Activated CD8-positive, alpha-beta T cell treated with anti-CD3 and anti-CD28 coated beads for 36 hours (primary cell): ENCODE results near the gene UGT2A1. TPM values are rescaled to one million over a fixed set of nuclear protein-coding genes. Genes with fewer than 3 reads are reported as not detected.

Experiments
- ATAC-seq: fragments of 200-7000 bp; cut with Tn5 transposase; one replicate; pipeline ENCODE4 v1.10.0; 2021; ENCODE audit warnings: mild to moderate bottlenecking, moderate library complexity
- CTCF ChIA-PET: fragments of 350-600 bp; sonication (Branson Sonifier 250); formaldehyde crosslinking; loops from one replicate; lab custom pipeline; 2021; ENCODE audit warnings: antibody characterized with exemption; lab: Charles Lee
- POLR2A ChIA-PET: fragments of 350-600 bp; sonication (Branson Sonifier 250); formaldehyde crosslinking; loops from one replicate; lab custom pipeline; 2021; ENCODE audit warnings: antibody characterized with exemption; lab: Charles Lee
- DNase-seq: peaks from one replicate; pipeline ENCODE4 v3.0.0-alpha.2; 2020
- H3K27ac Mint-ChIP-seq: one replicate; pipeline ENCODE4 v1.8.0; 2021; ENCODE audit warnings: mild to moderate bottlenecking, mixed read lengths
- H3K27me3 Mint-ChIP-seq: one replicate; pipeline ENCODE4 v1.8.0; 2021; ENCODE audit warnings: mixed read lengths
- H3K36me3 Mint-ChIP-seq: one replicate; pipeline ENCODE4 v1.8.0; 2021; ENCODE audit warnings: low read depth, mixed read lengths
- H3K4me1 Mint-ChIP-seq: one replicate; pipeline ENCODE4 v1.8.0; 2021; ENCODE audit warnings: low read depth, mixed read lengths
- H3K4me3 Mint-ChIP-seq: one replicate; pipeline ENCODE4 v1.8.0; 2021; ENCODE audit warnings: mild to moderate bottlenecking, moderate library complexity, mixed read lengths
- H3K9me3 Mint-ChIP-seq: one replicate; pipeline ENCODE4 v1.8.0; 2021; ENCODE audit warnings: mixed read lengths
- intact Hi-C: fragments of 100-400 bp; cut with micrococcal nuclease; formaldehyde crosslinking; loops from one replicate; pipeline ENCODE4 v1.10.0; 2022
- total RNA-seq, 2 experiments: library from RNA; stranded (reverse); gene quantifications; one replicate each; pipeline ENCODE4 v1.2.3, GENCODE V29; 2021
- TF ChIP-seq, protein P1 (sequence below): fragments of 200-600 bp; IDR thresholded peaks from one replicate; pipeline ENCODE4 v1.8.0; 2022; ENCODE audit warnings: antibody characterized with exemption, mild to moderate bottlenecking

UGT2A1 gene
- total RNA-seq, 2 experiments from 2014 or later = not detected

DNA sequence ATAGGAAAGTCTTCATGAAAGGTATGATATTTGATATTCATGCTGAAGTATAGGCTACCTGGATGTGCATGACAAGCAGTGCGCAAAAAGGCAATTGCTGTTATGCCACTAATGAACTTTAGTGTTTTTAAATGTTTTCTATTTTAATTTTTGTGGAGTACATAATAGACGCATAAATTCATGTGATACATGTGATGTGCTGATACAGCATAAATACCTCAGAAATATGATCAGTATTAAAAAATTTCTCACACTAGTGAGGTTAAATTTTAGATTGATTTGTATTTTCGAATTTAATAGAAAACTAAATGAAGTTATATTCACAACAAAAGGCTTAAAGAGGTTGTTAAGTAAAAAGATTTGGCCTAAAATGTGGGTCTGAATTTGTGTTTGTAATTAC, 2.2 kb downstream of the UGT2A1 start:
- intact Hi-C loops = no loop called here
- Mint-ChIP-seq H3K36me3 (no peaks in the 10 kb centered on the region), H3K4me3 (no peak overlapping the region), H3K27me3 (no peaks in the 10 kb centered on the region), H3K9me3 (no peaks in the 10 kb centered on the region), H3K27ac (no peak overlapping the region), H3K4me1 (no peaks in the 10 kb centered on the region)
- POLR2A ChIA-PET = no interaction called here
- no peak for ATAC-seq
- CTCF ChIA-PET = no interaction called here
- no peak for DNase-seq
- TF ChIP-seq, protein P1, sequence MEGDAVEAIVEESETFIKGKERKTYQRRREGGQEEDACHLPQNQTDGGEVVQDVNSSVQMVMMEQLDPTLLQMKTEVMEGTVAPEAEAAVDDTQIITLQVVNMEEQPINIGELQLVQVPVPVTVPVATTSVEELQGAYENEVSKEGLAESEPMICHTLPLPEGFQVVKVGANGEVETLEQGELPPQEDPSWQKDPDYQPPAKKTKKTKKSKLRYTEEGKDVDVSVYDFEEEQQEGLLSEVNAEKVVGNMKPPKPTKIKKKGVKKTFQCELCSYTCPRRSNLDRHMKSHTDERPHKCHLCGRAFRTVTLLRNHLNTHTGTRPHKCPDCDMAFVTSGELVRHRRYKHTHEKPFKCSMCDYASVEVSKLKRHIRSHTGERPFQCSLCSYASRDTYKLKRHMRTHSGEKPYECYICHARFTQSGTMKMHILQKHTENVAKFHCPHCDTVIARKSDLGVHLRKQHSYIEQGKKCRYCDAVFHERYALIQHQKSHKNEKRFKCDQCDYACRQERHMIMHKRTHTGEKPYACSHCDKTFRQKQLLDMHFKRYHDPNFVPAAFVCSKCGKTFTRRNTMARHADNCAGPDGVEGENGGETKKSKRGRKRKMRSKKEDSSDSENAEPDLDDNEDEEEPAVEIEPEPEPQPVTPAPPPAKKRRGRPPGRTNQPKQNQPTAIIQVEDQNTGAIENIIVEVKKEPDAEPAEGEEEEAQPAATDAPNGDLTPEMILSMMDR = no peak

DNA sequence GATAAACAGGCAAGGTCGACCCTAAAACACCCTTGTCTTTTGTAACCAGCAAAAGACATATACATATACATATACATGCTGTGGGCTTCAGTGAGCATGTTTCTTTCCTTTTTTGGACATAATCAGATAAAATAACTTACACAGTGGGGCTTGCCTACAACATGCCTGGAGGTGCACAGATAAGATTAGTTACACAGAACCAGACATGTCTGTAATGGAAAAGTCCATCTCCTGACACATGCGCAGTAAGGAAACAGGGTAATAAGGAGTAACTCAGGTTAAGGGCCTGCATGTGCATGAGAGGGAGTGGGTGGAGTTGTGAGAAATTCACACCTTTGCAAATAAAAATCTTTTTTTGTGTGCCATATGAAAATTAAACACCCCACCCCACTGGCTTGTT, 3.4 kb downstream of the UGT2A1 start:
- ChIA-PET POLR2A (no interaction called here), CTCF (no interaction called here)
- no peak for ATAC-seq
- Mint-ChIP-seq H3K4me3 (no peak overlapping the region), H3K27ac (no peak overlapping the region), H3K36me3 (no peaks in the 10 kb centered on the region), H3K9me3 (no peaks in the 10 kb centered on the region), H3K4me1 (no peaks in the 10 kb centered on the region), H3K27me3 (no peaks in the 10 kb centered on the region)
- intact Hi-C loops = no loop called here
- no peak for DNase-seq
- TF ChIP-seq, protein P1 = no peak

GRCh38 chr4:69649207-69649606, 3.8 kb downstream of the UGT2A1 start:
- ATAC-seq (no peak), DNase-seq (no peak)
- TF ChIP-seq, protein P1 = no peak
- CTCF ChIA-PET = no interaction called here
- Mint-ChIP-seq H3K4me3 (no peak overlapping the region), H3K36me3 (no peaks in the 10 kb centered on the region), H3K27me3 (no peaks in the 10 kb centered on the region), H3K9me3 (no peaks in the 10 kb centered on the region), H3K27ac (no peak overlapping the region), H3K4me1 (no peaks in the 10 kb centered on the region)
- intact Hi-C loops = no loop called here
- POLR2A ChIA-PET = no interaction called here

GRCh38 chr4:69642961-69643360, 10.1 kb downstream of the UGT2A1 start:
- intact Hi-C loops = no loop called here
- Mint-ChIP-seq H3K36me3 (no peaks in the 10 kb centered on the region), H3K27ac (no peak overlapping the region), H3K4me3 (no peak overlapping the region), H3K9me3 (no peaks in the 10 kb centered on the region), H3K27me3 (no peaks in the 10 kb centered on the region), H3K4me1 (no peaks in the 10 kb centered on the region)
- ChIA-PET CTCF (no interaction called here), POLR2A (no interaction called here)
- ATAC-seq (no peak), DNase-seq (no peak)
- TF ChIP-seq, protein P1 = no peak

DNA sequence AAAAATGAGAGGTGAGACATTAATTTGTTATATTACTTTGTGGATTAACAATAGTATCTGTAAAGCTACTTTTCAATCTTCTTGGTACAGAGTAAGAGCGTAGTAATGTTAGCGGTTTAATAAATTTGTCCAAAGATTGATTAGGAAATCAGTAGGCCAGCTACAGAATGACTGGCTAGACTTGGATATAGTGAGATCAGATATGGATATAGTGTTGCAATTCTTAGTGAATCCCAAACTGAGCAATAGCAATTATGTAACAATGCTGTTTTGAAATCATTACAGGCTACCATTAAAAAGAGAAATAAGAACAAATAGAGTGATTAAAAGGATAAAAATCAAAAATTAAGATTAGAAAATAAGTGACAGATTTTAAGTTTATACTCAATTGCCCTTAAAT, 12.8 kb downstream of the UGT2A1 start:
- ChIA-PET CTCF (no interaction called here), POLR2A (no interaction called here)
- Mint-ChIP-seq H3K27me3 (no peaks in the 10 kb centered on the region), H3K36me3 (no peaks in the 10 kb centered on the region), H3K9me3 (no peaks in the 10 kb centered on the region), H3K4me1 (no peaks in the 10 kb centered on the region), H3K27ac (no peak overlapping the region), H3K4me3 (no peak overlapping the region)
- TF ChIP-seq, protein P1 = no peak
- intact Hi-C loops = no loop called here
- ATAC-seq (no peak), DNase-seq (no peak)
